DMS79 treated with DMSO at 0.1 percent for 48 hours (cell line): ENCODE data around the gene SMARCA2.

Experiments
- DNase-seq: peaks from one replicate; lab custom pipeline; 2025; lab: John Stamatoyannopoulos, UW

Gene SMARCA2

DNA sequence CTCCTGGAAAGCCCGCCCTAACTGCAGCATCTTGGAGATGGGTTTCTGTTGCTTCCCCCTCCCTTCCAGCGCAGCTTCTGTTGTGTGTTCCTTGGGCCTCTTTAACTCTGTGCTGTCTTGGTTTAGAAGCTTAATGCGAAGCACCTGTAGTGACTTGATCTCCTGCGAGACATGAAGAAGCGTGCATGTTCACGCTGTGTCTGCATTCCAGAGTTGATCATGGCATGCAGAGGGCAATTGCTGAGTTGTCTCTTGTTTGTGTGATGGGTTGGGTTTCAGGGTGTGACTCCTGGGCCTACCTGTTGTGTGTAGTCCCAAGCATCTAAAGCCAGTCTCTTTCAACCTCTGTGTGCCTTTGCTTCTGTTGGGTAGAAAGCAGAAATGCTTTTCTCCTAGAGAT is 155.6 kb downstream of the SMARCA2 start:
- DNase-seq: no peak

DNA sequence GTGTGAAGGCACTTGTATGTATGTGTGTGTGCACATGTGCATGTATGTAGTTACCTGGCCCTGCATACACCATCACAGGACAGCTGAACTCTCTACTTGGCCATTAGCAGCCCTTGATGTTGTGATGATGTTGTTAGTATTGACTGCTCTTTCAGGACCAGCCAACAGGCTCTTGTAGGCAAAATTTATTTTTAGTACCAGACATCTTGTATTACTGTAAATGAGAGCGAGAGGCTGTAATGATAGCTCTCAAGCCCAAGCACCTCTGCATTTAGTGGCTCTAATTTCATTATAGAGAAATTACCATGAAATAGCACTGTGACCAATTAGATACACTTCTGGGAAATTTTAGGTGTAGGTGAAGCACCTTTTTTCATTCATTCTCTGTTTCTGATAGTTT is 158.0 kb downstream of the SMARCA2 start:
- DNase-seq: no peak

DNA sequence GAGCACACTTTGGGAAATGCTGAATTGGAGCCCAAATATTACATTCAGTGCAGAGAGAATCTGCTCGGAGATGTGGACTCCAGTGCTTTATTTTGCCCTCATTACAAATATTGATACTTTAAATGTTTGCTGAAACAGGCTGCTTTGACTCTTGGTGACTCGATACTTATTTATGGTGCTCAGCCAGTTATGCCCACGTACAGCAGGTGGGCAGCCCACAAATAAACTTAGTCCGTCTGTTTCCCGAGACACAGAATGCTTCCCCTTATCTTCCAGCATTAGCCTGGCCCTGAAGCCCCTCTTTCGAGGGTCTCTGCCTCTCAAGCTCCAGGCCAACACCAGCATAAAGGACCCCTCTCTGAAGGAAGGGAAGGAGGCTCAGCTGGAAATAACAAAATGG is 158.7 kb downstream of the SMARCA2 start:
- no peak for DNase-seq

DNA sequence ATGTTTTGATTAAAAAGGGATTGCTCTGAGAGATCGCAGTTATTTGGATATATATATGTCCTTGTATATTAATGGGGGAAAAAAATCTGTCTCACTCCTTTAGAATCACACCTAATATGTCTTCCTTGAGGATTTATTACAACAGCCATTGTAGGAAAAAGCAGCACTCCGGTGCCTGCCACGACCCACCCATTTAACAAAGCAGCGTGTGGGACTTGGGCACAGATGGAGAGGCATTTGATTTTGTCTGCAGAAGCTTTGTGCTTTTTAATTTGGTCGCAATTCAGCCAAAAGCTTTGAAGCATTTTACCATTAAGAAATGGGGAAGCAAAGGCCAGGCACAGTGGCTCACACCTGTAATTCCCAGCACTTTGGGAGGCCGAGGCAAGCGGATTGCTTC is 159.2 kb downstream of the SMARCA2 start:
- no peak for DNase-seq

DNA sequence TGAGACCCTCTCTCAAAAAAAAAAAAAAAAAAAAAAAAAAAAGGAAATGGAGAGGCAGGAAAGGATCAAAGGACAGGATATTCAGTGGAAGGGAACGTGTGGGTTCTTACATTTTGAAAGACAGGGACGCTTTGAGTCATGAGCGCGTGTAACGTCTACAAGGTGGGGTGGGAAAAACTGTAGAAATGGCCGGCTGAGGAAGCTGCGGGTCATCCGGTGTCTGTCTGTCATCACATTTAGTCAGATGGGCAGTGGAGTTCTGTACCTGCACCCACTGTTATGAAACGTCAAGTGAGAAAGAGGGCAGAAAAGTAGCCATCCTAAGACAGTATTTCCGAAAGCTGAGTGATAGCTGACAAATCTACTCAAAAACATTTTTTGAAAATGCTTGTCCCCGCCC is 159.8 kb downstream of the SMARCA2 start:
- no peak for DNase-seq

DNA sequence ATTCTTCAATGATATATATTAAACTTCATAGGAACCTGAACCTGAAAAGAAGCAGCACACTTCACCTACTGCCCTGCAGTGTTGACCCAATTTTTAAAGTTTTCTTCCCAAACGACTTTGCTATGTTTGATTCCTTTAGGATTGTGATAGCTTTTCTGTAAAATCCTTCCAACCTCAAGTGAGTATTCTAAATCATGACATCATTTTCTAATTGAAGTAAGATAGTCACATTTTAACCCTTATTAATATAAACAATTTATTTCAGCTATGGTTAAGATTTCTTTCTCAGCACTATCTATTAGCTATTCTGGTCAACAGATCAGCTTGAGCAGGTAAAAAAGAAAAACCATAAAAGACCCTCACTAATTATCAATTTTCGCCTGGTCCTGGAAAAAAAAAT is 162.0 kb downstream of the SMARCA2 start:
- no peak for DNase-seq

DNA sequence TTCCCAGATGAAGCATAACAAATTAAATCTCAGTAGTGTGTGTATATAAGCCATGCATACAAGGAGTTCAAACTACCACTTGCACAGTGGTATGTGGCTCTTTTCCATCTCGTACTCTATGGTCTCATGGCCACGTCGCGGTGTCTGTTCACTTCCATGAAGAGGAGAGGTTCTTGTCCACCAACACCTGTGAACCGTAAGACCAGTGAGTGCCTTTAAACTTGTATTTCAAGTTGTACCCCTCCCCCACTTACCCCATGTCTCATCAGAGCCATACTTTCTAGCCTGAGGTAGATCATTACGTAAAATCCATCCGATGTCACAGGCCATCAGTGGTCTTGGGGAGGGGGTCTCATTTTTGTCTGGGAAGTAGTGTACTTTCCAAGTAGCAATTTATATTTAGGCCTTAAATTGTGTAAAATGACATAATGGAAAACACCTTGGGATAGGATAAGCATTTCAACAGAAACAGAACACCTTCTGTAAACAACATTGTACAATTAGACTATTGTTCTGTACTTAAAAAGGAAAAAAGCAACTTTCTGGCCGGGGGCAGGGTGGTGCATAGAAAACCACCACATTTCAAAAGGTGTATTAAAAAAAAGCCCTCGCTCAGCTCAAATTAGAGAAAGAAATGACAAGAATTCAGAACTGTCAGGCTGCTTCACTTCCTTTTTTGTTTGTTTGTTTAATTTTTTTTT is 163.0 kb downstream of the SMARCA2 start:
- no peak for DNase-seq

DNA sequence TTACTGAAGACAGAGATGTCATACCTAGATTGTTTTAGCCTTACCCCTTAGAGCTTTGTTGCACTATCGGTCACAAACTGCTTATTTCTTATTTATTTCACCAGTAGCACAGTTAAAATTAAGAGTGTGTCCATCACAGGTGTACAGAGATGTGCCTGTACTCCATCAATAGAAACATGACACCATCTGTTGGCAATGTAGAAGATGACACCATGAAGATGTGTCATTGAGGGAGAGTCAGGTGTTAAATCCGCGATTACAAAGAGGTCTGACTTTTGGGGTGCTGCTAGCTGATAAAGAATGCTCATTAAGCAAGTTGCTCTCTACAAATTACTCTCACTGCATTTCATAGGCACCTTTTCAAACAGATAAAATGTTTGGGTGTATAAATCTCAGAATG is 164.4 kb downstream of the SMARCA2 start:
- DNase-seq: no peak

DNA sequence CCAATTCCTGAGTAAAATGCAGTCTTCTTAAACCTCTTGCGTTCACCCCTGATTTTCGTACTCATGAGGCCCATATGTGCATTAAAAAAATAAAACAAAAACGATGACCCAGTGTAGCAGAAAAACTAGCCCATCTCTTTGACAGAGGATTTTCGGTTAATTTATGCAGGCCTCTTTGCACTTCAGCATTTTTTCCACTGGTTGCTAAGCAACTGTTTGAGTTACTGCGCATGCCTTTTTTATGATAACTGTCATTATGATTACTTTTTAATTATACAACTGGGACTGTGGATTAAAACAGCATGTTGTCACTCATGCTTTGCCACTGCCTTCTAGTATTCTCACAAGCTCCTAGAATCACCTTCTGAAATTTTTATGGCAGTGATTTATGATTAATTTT is 165.0 kb downstream of the SMARCA2 start:
- DNase-seq: no peak

DNA sequence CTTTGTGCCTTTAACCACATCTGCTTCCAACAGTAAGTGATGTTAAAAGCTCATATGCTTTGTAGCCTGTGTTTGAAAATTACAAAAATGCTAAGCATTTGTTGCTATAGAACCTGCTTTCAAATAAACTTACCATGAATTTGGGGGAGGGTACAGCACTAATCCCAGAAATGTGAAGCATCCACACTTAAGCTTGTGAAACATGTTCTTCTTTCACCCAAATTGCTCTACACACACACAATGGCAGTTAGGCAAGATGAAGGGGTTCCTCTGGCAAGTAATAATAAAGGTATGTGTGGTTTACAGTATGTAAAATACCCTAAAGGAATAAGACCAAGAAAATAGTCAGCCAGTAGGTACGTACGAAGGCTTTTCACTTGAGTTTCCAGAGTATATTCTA is 165.6 kb downstream of the SMARCA2 start:
- DNase-seq: no peak

DNA sequence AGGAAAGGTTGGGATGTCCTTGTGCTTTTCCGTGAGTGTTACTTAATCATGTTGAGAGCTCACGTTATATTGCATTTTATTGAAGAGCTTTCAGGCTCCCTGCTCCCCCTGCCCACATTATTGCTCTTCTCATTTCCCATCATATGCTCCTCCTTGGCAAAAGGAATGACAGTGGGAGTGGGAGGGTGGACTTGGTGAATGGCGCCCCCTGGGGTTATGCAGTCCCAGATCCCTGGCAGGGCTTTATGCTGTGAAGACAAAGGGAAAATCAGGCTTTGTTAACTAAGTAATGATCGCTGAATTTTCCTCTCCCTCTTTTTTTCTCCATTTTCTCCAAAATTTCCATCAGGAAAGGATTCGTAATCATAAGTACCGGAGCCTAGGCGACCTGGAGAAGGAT is 166.6 kb downstream of the SMARCA2 start:
- no peak for DNase-seq

DNA sequence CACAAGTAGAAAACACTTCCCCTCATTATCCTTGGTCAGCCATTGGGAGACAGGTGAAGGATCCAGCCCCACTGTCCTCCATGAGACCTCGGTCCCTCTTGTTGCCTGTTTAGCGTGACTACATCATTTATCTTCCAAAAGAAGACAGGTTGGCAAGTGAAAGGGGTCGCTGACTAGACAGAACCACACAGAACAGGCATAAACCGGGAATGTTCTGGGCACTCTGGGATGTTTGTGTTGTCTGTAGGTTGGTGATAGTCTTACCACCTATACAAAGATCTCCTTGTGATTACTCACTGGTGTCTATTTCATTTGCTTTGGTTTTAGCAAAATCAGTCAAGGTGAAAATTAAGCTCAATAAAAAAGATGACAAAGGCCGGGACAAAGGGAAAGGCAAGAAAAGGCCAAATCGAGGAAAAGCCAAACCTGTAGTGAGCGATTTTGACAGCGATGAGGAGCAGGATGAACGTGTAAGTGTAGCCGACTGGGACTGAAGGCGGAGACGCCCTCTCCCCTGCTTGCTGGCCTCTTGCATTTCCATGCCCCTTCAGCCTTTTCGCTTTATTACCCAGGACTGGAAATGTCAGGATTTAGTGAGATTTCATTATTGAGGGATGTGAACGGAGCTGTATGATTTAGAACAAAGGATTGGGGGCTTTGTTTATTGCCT is 175.9 kb downstream of the SMARCA2 start:
- no peak for DNase-seq

DNA sequence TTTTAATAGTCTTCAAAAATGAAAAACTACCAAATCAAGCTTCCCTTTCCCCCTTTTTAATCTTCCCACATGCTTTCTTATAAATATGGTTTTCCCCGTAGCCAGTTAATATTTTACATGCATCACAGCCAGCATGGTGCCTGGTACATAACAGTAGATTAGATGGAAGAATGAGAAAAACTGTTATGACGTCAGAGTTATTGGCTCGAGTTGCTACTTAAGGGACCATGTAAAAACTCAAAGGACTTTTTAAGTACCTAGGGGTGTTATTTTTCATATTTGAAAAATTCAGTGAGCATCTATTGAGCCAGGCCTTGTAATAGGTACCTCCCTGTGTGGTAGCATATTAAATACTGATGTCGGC is 176.4 kb downstream of the SMARCA2 start:
- no peak for DNase-seq

DNA sequence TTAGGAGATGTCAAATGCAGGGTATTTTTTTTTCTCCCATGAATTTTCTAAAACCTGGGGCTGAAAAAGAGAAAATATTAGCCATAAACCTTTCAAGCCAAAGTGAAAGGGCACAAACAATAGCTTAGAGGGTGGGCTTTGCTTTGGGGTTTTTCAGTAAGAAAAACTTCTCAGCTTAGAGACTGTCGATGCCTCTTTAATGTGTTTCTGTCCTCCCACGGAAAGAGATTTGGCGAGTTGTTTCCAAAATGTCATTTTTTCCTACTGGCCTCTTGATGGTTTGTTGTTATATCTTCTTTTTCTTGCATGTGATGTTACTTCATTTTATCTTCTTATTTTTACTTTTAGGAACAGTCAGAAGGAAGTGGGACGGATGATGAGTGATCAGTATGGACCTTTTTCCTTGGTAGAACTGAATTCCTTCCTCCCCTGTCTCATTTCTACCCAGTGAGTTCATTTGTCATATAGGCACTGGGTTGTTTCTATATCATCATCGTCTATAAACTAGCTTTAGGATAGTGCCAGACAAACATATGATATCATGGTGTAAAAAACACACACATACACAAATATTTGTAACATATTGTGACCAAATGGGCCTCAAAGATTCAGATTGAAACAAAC is 177.3 kb downstream of the SMARCA2 start:
- DNase-seq: no peak

DNA sequence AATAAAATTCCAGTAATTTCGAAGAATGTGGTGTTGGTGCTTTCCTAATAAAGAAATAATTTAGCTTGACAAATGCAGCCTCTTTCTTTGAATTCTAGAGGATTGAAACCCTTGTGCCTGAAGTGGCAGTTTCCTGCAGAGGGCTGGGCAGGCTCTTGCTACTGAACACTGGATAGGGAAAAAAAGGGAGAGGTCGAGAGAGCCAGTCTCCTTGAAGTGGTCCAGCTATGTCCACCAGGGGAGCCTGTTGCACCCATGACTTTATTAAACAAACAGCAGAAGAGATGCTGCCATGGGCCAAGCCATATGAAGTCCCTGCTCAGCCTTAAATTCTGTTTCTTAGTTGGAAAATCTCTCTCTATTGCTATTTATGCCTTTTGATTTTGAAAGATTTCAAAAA is 178.4 kb downstream of the SMARCA2 start:
- no peak for DNase-seq

DNA sequence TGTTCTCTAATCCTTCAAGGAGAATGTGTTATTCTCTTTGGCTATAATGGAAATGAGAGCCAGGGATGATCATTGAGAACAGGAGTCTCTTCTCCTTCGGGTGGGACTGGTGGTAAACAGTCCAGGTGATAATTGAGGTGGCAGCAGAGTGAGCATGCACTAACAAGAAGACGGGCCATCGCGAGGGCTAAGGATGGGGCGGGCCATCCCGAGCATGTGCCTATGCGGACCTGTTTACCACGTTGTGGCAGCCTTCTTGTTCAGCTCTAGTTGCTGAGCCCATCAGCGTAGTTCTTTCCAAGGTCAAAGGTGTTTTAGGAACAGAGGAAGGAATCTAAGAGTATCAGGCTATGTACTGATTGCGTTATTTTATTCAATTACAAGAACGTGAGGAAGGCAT is 180.1 kb downstream of the SMARCA2 start:
- DNase-seq: no peak

DNA sequence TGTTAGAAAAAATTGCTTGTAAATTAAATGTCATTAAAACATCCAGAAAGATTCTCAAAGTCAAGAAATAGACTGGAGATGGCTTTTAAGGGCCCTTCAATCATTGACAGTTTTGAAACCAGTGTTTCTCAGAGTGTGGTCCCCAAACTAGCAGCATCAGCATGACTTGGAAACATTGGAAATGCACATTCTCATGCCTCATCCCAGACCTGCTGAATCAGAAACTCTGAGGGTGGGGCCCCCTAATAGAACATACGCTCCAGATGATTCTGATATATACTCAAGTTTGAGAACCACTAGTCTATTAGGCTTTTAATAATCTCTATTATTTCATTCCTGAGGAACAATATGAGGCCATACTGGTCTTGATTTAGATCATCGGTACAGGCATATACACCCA is 181.6 kb downstream of the SMARCA2 start:
- DNase-seq: no peak

DNA sequence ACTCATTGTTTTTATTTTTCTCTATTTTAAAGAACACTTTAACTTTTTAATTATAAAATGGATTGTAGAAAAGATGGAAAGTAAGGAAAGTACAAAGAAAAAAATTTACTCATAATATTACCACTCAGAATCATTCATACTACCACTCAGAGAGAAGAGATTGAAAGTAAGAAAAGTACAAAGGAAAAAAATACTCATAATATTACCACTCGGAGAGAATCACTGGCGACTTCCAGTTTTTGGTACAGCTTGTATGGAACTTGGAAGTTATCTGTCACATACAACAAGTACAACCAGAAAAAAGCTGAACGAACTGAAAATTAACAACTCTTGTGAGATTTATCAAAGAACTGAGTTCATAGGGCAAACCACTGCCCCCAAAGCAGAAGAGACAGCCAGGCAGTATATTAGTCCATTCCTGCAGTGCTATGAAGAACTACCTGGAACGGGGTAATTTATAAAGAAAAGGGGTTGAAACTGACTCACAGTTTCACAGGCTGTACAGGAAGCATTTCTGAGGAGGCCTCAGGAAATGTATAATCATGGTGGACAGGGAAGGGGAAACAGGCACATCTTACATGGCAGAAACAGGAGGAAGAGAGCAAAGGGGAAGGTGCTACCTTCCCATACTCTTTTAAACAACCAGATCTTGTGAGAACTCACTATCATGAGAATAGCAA is 183.9 kb downstream of the SMARCA2 start:
- DNase-seq: no peak

DNA sequence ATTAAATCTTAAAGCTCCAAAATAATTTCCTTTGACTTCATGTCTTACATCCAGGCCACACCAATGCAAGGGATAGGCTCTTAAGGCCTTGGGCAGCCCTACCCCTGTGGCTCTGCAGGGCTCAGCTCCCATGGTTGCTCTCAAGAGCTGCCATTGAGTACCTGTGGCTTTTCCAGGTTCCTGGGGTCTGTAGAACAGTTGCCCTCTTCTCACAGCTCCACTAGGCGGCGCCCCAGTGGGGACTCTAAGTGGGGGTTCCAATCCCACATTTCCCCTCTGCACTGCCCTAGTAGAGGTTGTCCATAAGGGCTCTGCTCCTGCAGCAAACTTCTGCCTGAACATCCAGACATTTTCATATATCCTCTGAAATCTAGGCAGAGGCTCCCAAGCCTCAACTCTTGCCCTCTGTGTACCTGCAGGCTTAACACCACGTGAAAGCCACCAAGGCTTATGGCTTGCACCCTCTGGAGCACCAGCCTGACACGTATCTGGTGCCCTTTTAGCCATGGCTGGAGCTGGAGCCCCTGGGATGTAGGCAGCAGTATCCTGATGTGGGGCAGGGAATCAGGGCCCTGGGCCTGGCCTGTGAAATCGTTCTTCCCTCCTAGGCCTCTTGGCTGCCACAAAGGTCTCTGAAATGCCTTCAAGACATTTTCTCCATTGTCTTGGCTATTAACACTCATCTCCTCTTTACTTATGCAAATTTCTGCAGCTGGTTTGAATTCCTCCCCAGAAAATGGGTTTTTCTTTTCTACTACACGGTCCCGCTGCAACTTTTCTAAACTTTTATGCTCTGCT is 185.1 kb downstream of the SMARCA2 start:
- DNase-seq: no peak

DNA sequence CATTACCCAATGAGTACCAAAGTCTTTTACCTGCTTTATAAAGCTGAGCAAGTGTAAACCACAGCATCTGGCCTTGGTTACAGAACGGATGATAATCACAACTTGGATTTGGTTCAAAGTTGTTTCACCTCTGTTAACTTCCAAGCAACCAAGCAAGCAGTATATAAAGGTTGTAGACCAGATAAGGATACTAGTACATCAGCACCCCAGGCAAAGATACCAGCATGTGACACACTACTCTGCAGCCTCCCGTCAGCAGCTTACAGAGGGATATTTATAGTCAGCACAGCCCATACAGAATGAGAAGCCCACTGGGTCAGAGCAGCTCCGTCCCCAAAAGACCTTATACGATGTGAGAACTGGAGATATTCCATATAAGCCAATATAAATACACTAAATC is 193.3 kb downstream of the SMARCA2 start:
- no peak for DNase-seq

DNA sequence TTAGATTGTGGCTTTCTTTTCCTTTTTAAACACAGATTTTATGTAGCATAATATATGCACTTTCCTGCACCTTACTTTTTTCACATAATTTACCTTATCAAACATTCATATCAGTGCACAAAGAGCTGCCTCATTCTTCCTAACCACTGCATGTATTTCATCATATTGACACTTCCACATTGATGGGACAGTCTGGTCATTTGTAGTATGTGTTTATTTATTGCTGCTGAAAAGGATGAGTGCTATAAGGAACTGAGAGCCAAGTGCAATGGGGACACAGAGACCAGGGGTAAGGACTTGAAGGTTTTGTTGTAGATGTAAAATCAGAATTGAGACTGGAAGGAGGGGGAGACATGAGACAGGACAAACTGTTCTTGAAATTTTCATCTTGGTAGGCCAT is 193.8 kb downstream of the SMARCA2 start:
- no peak for DNase-seq

DNA sequence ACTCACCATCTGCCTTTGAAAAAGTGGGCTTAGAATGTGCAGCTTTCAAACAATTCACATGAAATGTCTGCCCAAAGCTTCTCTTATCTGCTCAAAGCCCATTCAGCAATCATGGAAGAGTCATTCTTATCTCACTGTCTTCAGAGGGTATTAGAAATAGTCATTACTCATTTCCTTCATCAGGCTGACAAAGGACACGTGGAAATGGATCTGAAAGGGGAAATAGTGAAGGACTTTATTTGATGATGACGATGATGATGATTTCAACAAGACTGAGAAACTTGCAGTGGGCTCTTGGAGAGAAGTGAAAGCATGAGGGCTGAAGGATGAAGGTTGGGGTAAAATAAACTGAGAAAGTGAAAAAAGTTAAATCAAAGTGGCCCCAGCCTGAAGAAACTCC is 194.3 kb downstream of the SMARCA2 start:
- no peak for DNase-seq
